Stimulated activated CD8-positive, alpha-beta memory T cell treated with anti-CD3 and anti-CD28 coated beads, Interleukin-2, amount 100 ng/mL, for 48 hours (primary cell): Measurements from ENCODE around the gene FGFR3.

ENCODE experiments used
- DNase-seq, 2 donors: peaks; one replicate each; pipeline ENCODE4 v3.0.0-alpha.2; 2020; ENCODE audit warnings: low read depth in 2 of 2

The FGFR3 gene

GRCh38 chr4:1756893-1757779 is 36.0 kb upstream of the FGFR3 start:
- no peak for DNase-seq

GRCh38 chr4:1757836-1758235 is 35.3 kb upstream of the FGFR3 start:
- DNase-seq, result no peak

GRCh38 chr4:1758306-1759121 is 34.6 kb upstream of the FGFR3 start:
- DNase-seq, result no peak

- no peak for DNase-seq
Observed at GRCh38 chr4:1759170-1759817, 33.8 kb upstream of the FGFR3 start.

GRCh38 chr4:1759818-1760223 is 33.3 kb upstream of the FGFR3 start:
- DNase-seq, result no peak

GRCh38 chr4:1760521-1761071 is 32.5 kb upstream of the FGFR3 start:
- no peak for DNase-seq

- DNase-seq, result no peak
Observed at GRCh38 chr4:1761130-1761689, 31.9 kb upstream of the FGFR3 start.

- no peak for DNase-seq
Observed at GRCh38 chr4:1762264-1763010, 30.7 kb upstream of the FGFR3 start.

GRCh38 chr4:1763070-1763549 is 30.0 kb upstream of the FGFR3 start:
- no peak for DNase-seq

GRCh38 chr4:1763550-1764080 is 29.5 kb upstream of the FGFR3 start:
- no peak for DNase-seq

GRCh38 chr4:1764670-1765069 is 28.4 kb upstream of the FGFR3 start:
- DNase-seq, result no peak

- DNase-seq, result no peak
Observed at GRCh38 chr4:1765409-1766072, 27.6 kb upstream of the FGFR3 start.

- no peak for DNase-seq
Observed at GRCh38 chr4:1766106-1767060, 26.7 kb upstream of the FGFR3 start.

GRCh38 chr4:1767061-1767769 is 25.9 kb upstream of the FGFR3 start:
- no peak for DNase-seq

GRCh38 chr4:1767770-1768366 is 25.2 kb upstream of the FGFR3 start:
- peak in 1 of 2 donors; percentile 19 for DNase-seq

- DNase-seq, result no peak
Observed at GRCh38 chr4:1768367-1769034, 24.6 kb upstream of the FGFR3 start.

GRCh38 chr4:1769692-1770091 is 23.4 kb upstream of the FGFR3 start:
- DNase-seq, result no peak
